ENCODE results near the gene SLC34A3.
"Not testable (repeated sequence)": the region's sequence is repeated elsewhere in the genome, so short reads cannot be mapped to it uniquely, and the experiment has no call there.

SLC34A3 gene

DNA sequence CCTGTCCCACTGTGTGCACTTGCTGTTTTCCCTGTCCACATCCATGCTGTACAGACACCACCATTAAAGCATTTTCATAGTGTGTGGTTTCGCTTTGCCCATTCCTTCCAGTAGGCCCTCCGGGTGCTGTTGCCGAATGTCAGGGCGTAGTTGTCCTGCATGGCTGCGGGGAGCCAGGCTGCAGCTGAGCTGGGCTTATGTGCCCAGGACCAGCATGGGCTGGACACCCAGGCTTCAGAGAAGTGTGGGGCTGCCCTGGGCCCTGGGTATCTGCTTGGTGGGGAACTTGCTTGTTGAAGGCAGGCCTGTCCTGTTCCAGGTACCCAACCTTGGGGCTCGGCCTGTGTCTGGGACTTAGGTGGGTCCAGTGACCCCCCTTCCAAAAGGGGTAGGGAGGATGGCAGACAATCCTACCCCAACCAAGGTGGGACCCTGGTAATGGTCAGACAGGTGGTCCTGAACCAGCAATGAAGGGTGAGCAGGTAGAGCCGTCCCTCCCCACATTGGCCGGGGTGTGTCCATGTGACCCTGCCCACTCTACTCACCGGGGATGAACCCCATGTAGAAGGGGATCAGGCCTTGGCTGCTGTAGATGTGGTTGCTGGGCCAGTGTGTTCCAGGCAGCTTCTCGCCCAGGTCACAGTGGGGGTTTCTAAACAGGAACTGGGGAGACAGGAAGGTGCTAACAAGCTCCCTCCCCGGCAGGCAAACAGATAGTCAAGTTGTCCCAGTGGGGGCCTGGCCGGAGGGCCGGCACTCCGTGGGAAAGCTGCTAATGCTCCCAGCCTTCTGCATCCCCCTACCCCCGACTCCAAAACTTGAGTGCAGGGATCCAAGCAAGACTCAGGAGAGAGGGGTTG lies 13.2 kb downstream of the SLC34A3 start:
- no peak for ATAC-seq

DNA sequence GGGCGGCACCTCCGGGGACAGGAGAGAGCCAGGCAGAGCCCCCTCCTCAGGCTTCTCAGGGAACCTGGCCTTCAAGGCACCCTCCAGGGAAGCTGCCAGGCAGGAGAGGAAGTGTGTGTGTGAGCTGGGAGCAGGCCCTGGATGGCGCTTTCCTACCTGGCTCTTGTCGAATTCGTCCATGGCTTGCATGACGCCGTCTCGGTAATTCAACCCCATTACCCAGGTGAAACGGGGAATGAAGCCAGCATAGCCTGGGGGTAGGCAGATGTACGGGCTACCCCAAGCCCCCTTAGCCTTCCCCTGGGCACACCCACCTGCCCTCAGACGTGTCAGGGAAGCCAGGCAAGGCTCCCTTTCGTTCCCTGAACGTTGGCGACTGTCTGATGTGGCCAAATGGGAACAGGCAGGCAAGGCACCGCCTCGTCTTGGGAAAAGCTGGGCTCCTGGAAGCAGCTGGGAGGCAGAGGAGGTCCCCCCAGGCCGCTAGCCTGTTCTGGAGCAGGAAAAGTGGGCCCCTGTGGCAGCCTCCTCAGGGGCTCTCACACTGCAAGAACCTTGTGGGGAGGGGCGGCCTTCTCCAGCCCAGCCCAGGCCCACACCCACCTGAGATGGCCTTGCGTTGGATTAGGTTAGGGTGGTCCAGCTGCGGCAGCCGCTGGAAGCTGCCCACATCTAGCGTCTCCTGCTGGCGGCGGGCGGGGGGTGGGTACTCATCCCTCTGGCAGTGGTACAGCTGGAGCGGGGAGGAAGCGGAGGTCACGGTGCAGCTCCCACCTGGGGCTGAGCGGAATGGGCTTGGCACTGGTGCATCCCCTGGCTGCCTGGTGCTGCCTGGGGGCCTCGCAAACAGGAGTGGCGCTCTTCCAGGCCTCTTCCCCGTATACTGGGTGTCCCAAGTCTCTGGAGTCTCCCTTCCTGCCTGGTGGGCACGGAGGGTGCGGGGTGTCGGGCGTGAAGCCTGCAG lies 14.1 kb downstream of the SLC34A3 start:
- ATAC-seq, result no peak

DNA sequence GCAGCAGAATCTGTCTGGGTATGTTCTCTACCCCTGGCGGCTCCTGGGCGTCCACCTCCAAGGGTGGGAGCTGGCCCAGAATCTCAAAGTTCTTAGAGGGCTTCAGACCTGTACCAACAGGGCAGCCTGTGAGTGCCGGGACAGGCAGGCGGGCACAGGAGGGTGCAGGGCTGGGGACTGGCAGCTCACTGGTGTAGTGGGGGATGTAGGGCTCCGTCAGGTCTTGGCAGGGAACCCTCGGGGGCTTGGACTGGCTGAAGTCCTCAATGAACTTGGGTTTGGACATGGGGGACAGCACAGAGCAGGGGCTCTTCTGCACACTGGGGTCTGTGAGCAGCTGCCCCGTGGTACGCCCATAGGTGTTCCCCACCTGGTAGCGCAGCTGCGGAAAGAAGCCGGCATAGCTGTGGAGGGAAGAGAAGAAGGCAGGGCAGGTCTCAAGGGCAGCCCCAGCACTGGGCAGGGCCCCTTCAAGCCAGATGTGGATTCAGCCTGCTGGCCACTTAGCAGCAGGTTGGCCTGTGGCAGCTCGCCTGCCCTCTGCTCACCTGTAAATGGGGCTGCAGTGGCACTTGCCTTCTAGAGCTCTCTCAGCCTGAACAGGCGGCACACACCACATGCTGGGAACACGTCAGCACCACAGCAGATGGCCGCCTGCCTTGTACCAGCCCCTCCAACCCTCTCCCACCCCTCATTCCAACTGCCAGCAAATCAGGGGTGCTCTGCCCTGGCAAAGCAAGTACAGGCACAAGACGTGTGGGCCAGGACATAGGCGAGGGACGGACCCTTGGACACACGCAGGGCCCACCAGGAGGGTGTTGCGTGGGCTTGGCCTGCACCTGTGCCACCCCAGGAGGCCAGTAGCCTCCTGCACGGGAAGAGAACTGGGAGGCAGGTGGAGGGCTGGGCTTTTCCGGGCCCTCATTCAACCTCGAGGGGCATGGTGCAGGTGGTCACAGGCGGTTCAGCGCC lies 15.0 kb downstream of the SLC34A3 start:
- ATAC-seq, result no peak

DNA sequence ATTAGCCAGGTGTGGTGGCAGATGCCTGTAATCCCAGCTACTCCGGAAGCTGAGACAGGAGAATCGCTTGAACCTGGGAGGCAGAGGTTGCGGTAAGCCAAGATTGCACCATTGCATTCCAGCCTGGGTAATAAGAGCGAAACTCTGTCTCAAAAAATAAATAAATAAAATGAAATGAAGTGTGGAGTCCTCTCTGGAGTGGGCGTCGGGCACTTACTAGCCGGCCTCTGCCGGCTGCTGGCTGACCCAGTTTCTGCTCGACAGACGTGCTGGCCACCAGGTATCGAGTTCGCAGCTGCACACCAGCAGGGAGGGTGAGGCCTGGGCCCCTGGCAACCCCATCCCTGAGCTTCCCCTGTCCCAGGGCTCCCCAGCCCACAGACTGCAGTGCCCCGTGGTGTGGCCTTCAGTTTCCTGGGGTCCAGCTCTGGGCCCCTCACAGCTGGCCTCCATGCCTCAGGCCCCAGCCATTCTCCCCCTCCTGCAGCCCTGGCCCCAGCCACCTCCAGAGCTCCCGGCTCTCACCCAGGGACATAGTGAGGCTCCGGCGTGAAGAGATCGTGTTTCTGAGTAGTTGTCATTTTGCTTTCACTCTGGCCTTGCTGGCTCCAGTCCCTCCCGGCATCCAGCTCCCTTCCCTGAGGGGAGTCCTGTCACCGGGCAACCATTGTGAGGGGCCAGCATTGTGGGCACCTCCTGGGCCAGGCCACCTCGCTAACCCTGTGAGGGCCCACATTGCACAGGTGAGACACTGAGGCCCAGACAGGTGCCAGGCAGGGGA lies 16.6 kb downstream of the SLC34A3 start:
- ATAC-seq, result no peak

DNA sequence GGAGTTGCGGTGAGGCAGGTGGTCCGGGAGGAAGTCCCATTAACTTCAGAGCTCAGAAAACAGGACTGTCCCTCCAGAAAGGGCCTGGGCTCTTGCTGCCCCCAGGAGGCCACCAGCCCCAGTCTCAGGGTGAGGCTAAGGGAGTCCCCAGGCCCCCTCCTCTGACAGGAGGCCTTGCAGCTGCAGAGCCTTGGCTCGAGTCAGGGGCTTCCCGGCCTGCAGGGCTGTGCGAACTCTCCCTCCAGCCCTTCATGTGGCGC lies 17.1 kb downstream of the SLC34A3 start:
- ATAC-seq, result no peak

DNA sequence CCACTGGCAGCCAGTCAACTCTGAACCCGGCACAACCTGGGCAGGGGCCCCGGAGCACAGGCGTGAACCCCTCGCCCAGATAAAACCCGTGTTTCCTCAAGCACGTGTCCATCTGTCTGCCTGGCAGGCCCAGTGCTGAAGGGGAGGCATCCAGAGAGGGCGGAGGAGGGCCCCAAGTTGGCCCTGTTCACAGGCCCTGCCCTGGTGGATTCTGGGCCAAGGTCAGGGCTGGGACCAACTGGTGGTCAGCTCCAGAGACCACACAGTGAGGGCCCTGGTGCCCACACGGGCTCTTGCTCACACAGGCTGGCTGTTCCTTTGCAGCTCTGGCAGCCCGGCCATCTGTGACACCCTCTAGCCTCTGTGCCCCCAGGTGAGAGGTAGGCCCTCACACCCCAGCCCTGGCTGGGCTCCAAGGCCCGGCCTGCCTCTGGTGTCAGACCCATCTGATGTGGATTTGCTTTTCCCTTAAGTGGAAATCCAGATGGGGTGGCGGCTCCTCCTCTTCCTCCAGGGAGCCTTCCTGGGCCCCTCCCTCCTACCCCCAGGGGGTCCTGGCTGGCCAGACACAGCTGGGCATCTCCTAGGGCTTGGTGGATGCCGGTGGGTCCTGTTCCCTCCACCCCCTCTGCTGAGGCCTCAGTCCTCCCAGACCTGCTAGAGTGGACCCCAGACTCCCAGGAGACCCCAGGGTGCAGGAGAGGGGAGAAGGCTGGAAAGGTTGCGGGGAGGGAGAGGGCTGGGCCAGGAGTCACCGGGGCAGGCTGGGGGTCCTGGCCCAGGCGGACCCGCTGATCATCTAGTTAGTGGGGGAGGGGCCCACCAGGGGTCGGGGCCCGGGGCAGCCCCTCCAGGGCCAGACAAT lies 19.9 kb downstream of the SLC34A3 start:
- no peak for ATAC-seq

DNA sequence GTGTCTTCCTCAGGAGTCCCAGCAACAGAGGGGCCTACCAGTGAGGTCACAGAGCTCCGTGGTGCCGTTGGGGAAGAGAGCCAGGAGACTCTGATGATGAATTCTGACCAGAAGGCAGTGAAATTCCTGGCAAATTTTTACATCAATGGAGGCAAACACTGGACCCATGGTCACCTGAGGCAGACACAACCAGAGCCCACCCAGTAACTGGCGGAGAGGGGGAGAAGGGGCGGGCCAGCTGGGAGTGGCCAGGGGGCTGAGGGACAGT lies 20.4 kb downstream of the SLC34A3 start, which contains the start of gene STPG3:
Gene STPG3 (plus strand): TSS at position 93 of the 268 bp plus-strand sequence. CDS start 1 bp downstream, at position 94.
- ATAC-seq, result no peak

DNA sequence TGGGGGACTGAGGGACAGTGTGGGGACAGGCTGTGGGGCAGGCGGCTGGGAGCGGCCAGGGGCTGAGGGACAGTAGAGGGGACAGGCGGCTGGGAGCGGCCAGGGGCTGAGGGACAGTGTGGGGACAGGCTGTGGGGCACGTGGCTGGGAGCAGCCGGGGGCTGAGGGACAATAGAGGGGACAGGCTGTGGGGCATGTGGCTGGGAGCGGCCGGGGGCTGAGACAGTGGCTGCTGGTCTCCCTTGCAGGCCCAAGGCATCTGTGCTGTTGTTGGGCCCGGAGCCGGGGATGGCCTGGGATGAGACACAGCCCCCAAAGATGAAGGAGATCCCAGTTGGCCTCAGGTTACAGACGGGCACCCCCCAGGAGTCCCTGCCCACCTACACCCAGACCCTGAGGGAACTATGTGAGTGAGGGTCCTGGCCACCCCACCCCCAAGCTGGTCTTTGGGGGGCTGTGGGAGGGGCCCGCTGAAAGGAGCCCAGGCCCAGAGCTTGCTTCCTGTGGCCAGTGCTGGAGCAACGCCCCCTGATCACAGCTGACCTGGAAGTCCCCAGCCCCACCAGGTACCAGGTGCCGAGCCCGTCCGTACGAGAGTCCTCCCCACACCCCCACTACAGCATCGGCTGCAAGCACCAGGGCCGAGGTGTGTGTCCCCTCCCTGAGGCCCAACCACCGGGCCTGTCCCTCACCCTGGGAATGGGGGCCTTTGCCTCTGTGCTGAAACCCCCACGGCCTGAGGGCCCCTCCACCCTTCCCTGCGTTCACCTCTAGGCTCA lies 21.0 kb downstream of the SLC34A3 start:
- no peak for ATAC-seq

DNA sequence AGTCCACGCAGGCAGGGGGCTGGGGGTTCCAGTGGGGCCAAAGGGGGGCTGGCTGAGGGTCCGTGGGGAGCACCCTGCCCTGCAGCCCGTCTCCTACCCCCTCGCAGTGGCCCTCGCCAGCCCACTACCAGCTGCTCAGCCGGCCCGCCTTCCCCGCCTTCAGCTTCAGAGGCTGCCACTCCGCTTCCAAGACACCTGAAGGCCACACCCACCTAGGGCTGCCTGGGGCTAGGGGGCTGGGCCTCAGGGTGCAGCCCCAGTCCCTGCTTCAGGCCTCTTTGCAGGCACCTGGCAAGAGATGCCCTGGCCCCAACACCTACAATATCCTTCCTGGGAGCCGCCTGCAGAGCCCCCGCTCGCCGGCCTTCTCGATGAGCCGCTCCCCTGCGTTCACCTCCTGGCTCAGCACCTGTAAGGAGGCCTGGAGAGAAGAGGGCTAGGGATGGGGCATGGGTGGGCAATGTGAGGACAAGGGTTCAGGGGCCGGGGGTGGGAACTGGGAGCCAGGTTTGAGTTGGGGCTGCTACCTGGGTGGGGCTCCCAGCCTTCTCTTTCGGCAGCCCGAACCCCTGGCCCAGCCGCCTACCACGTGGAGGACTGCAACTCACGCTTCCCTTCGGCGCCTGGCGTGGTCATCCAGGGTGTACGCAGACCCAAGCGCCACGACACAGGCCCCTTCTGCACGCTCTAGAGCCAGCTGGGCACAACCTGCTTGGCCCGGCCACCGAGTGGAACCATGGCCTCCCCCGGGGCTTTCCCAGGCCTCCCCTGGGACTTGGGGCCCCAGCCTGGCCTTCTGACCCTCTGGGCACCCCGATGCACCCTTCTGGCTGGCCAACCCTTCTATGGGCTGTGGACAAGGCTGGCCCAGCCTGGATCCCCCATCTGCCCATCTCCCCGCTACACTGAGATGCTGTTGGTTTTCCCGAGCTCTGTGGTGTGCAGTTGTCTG lies 22.1 kb downstream of the SLC34A3 start:
- ATAC-seq, result no peak

DNA sequence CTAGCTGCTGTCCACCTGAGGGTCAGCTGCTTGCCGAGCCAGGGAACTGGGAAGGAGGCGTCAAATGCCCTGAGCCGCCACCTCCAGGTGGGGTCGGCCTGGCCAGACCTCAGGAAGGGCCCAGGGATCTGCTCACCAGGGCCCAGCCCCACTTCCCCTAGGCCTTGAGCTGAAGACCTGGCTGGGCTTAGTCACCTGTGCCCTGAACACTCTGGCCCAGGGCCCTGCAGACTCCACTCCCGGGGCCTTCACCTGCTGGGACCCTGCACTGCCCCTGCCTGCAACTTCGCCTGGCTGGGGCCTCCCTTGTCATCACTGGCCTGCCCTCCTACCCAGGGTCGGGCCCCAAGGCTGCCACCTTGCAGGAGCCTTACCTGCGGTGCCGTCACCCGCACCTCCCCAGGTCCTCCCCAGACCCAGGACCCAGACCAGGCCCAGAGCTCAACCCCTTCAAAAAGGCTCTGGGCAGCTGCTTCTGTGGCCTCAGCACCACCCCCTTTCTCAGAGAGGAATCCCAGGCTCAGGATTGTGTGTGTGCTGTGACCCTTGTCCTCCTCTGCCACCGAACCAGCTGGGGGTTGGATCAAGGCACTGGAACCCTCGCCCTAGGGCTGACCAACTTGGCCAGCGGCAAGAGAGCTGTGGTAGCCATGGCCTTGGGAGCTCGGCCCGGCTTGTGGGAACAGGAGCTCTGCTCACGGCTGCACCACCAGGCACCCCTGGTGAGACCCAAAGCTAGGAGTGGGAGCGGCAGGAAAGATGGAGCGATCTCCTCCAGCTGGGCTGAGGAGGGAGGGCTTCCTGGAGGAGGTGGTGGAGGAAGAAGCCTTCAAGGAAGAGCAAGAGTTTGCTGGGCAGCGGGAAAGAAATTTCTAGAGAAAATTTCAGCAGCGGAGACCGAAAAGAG lies 23.3 kb downstream of the SLC34A3 start:
- no peak for ATAC-seq

DNA sequence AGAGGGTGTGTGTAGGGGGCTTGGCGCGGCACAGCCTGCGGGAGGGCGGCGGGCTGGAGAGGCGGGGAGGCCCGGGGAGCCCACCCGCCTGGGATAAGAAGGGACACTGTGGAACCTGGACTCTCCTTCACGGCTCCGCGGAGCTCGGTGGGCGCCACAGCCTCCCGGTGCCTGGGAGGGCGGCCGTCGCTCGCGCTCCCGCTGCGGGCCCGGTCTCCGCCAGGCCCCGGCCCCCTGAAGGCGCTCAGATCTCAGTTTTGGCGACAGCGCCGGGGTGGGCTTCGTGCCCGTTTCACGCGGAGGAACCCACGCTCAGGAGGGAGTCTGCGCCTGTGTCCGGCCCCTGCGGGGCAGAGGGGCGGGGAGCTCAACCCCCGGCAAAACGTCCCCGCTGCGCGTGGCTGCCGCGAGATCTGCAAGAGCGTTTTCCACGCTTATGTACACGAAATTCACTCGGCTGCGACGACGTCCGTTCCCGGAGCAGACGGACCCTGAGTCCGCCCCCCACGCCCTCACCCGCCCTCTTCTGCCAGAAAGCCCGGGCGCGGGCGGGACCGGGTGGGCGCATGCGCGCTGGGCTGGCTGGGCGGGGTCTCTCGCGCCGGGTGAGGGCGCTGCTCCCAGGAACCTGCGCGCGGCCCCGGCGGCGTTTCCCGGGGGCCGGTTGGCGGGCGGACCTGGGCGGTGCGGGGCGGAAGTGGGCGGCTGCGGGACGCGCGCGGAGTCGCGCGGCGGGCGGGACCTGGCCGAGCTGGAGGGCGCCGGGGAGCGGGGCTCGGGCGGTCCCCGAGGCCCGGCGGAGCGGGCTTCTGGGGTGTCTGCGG lies 24.1 kb downstream of the SLC34A3 start, which contains the start of gene NELFB:
Gene NELFB (plus strand): TSS at position 704 of the 824 bp plus-strand sequence.
- peak; percentile 93 to 94 for ATAC-seq

DNA sequence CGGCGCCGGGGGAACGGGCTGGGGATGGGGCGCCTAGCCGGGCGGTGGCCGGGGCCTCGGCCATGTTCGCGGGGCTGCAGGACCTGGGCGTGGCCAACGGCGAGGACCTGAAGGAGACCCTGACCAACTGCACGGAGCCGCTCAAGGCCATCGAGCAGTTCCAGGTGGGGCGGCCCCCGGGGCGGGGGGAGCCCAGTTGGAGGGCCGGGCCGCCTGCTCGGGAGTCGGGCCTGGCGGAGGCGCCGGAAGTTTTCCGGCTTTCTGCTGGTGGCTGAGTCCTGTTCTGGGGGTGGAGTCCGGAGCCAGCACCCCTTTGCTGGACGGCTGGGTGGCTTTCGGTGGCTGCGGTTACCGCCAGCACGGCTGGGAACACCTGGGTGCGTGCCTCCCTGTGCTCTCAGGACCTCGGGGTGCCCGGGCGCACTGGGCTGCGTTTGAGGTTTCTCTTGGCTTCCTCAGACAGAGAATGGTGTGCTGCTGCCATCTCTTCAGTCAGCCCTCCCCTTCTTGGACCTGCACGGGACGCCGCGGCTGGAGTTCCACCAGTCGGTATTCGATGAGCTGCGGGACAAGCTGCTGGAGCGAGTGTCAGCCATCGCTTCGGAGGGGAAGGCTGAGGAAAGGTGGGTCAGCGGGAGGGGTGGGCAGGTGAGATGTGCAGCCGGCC lies 24.9 kb downstream of the SLC34A3 start:
- ATAC-seq, result peak; percentile 35 to 44

DNA sequence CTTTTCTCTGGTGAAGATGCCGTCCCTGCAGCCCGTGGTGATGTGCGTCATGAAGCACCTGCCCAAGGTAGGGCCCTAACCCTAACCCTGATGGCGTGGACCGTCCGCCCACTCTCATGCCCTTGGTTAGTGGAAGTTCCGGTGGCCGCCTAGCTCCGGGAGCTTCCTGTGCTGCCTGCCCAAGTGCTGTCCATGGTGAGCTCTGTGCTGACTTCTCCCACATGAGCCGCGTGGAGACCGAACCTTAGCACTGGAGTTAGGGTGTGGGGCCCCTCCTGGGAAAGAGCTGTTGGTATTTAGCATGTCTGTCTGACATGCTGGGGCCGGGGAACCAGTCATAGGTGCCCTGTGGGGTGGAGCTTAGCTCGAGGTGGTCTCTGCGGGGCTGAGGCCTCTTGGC lies 25.7 kb downstream of the SLC34A3 start:
- ATAC-seq, result no peak

DNA sequence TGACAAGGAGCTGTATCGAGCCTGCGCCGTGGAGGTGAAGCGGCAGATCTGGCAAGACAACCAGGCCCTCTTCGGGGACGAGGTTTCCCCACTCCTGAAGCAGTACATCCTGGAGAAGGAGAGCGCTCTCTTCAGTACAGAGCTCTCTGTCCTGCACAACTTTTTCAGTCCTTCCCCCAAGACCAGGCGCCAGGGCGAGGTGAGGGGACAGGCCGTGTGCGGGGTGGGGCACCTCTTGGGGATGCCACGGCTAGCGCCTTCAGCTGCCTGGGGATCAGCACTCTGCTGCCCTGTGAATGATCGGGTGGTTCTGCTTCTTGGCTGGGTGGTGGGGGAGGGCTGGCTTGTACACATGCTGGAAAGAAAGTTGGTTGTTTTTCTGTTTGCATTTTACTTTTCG lies 26.2 kb downstream of the SLC34A3 start:
- no peak for ATAC-seq

DNA sequence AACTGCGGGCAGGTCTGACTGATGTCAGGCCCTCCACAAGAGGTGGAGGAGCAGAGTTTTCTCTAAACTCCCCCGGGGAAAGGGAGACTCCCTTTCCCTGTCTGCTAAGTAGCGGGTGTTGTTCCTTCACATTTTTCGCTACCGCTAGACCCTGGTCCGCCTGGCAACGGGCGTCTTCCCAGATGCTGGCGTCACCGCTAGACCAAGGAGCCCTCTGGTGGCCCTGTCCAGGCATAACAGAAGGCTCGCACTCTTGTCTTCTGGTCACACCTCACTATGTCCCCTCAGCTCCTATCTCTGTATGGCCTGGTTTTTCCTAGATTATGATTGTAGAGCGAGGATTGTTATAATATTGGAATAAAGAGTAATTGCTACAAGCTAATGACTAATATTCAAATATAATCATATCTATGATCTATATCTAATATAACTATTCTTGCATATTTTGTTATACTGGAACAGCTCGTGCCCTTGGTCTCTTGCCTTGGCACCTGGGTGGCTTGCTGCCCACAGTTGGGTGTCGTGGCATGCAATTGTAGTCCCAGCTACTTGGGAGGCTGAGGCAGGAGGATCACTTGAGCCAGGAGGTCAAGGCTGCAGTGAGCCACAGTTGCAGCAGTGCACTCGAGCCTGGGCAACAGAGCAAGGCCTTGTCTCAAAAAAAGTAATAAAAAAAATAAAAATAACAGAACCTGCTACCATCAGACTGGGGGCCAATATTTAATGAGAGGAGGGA lies 31.6 kb downstream of the SLC34A3 start:
- not testable (repeated sequence) for ATAC-seq

DNA sequence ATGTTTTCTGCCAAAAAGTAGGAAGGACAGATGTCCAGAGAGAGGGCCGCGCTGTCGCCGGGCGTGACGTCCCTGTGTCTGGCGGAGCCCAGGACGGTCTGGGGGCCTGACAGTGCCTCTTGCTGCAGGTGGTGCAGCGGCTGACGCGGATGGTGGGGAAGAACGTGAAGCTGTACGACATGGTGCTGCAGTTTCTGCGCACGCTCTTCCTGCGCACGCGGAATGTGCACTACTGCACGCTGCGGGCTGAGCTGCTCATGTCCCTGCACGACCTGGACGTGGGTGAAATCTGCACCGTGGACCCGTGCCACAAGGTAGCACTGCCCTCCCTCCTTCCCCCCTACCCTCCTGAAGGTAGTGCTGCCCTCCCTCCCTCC lies 32.2 kb downstream of the SLC34A3 start:
- no peak for ATAC-seq

Data from activated CD4-positive, CD25-positive, alpha-beta regulatory T cell treated with anti-CD3 and anti-CD28 coated beads, Interleukin-2, amount 50 U/mL, for 24 hours (primary cell).